ENCODE results near the gene MORN1. TPM values are rescaled to one million over a fixed set of nuclear protein-coding genes. Genes with fewer than 3 reads are reported as not detected.

MORN1 gene
- total and polyA plus RNA-seq, 9 of the 15 experiments (the other 6 are each of a cell fraction or from before 2014, with no cell fraction given) = 0.24 to 9.3 (median 4.2) TPM

- TF ChIP-seq CUX1 (CRISPR knock-in tag; IDR thresholded peaks at IDR 0.05) (no peak), KLF6 (CRISPR knock-in tag; IDR thresholded peaks at IDR 0.05; ENCODE audit: borderline replicate concordance) (no peak), CBX5 (IDR thresholded peaks at IDR 0.05; ENCODE audit: borderline replicate concordance, low read depth) (no peak), ELF1 (tag; IDR thresholded peaks at IDR 0.05) (no peak), EHMT2 (IDR thresholded peaks at IDR 0.05) (no peak)
- TF ChIP-seq, protein P1, sequence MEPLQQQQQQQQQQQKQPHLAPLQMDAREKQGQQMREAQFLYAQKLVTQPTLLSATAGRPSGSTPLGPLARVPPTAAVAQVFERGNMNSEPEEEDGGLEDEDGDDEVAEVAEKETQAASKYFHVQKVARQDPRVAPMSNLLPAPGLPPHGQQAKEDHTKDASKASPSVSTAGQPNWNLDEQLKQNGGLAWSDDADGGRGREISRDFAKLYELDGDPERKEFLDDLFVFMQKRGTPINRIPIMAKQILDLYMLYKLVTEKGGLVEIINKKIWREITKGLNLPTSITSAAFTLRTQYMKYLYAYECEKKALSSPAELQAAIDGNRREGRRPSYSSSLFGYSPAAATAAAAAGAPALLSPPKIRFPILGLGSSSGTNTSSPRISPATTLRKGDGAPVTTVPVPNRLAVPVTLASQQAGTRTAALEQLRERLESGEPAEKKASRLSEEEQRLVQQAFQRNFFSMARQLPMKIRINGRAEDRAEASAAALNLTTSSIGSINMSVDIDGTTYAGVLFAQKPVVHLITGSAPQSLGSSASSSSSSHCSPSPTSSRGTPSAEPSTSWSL (CRISPR knock-in tag; IDR thresholded peaks at IDR 0.05; ENCODE audit: borderline replicate concordance) = no peak
- TF ChIP-seq, protein P2, sequence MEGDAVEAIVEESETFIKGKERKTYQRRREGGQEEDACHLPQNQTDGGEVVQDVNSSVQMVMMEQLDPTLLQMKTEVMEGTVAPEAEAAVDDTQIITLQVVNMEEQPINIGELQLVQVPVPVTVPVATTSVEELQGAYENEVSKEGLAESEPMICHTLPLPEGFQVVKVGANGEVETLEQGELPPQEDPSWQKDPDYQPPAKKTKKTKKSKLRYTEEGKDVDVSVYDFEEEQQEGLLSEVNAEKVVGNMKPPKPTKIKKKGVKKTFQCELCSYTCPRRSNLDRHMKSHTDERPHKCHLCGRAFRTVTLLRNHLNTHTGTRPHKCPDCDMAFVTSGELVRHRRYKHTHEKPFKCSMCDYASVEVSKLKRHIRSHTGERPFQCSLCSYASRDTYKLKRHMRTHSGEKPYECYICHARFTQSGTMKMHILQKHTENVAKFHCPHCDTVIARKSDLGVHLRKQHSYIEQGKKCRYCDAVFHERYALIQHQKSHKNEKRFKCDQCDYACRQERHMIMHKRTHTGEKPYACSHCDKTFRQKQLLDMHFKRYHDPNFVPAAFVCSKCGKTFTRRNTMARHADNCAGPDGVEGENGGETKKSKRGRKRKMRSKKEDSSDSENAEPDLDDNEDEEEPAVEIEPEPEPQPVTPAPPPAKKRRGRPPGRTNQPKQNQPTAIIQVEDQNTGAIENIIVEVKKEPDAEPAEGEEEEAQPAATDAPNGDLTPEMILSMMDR (IDR thresholded peaks at IDR 0.05 in 2 of 3, conservative IDR thresholded peaks at IDR 0.05 in 1 of 3; ENCODE audit: insufficient read depth in 2 of 3, low read depth in 1 of 3, low read length in 3 of 3) = no peak
- TF ChIP-seq, protein P3, sequence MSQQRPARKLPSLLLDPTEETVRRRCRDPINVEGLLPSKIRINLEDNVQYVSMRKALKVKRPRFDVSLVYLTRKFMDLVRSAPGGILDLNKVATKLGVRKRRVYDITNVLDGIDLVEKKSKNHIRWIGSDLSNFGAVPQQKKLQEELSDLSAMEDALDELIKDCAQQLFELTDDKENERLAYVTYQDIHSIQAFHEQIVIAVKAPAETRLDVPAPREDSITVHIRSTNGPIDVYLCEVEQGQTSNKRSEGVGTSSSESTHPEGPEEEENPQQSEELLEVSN (IDR thresholded peaks at IDR 0.05; ENCODE audit: borderline replicate concordance in 1 of 2, extremely low read depth in 1 of 2, insufficient read depth in 1 of 2, insufficient read length in 1 of 2, low read depth in 1 of 2, low read length in 1 of 2, poor library complexity in 1 of 2, severe bottlenecking in 1 of 2) = no peak
- TF ChIP-seq, protein P4, sequence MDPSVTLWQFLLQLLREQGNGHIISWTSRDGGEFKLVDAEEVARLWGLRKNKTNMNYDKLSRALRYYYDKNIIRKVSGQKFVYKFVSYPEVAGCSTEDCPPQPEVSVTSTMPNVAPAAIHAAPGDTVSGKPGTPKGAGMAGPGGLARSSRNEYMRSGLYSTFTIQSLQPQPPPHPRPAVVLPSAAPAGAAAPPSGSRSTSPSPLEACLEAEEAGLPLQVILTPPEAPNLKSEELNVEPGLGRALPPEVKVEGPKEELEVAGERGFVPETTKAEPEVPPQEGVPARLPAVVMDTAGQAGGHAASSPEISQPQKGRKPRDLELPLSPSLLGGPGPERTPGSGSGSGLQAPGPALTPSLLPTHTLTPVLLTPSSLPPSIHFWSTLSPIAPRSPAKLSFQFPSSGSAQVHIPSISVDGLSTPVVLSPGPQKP (CRISPR knock-in tag; IDR thresholded peaks at IDR 0.05) = no peak
- TF ChIP-seq, protein P5, sequence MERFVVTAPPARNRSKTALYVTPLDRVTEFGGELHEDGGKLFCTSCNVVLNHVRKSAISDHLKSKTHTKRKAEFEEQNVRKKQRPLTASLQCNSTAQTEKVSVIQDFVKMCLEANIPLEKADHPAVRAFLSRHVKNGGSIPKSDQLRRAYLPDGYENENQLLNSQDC (CRISPR knock-in tag; IDR thresholded peaks at IDR 0.05) = no peak
- TF ChIP-seq, protein P6, sequence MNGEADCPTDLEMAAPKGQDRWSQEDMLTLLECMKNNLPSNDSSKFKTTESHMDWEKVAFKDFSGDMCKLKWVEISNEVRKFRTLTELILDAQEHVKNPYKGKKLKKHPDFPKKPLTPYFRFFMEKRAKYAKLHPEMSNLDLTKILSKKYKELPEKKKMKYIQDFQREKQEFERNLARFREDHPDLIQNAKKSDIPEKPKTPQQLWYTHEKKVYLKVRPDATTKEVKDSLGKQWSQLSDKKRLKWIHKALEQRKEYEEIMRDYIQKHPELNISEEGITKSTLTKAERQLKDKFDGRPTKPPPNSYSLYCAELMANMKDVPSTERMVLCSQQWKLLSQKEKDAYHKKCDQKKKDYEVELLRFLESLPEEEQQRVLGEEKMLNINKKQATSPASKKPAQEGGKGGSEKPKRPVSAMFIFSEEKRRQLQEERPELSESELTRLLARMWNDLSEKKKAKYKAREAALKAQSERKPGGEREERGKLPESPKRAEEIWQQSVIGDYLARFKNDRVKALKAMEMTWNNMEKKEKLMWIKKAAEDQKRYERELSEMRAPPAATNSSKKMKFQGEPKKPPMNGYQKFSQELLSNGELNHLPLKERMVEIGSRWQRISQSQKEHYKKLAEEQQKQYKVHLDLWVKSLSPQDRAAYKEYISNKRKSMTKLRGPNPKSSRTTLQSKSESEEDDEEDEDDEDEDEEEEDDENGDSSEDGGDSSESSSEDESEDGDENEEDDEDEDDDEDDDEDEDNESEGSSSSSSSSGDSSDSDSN (IDR thresholded peaks at IDR 0.05; ENCODE audit: borderline replicate concordance in 1 of 2, low read depth in 2 of 2, low read length in 2 of 2) = peak in 1 of 2 experiments; percentile 53; a peak in 1 of 4 replicates
Observed at GRCh38 chr1:2376931-2377672, 14.3 kb downstream of the MORN1 start (continued).

All from K562 (cell line).